NB4 (cell line): ENCODE results near the gene ZNF354B.

Source experiments
- DNase-seq: peaks from one replicate; pipeline ENCODE4 v3.0.0; 2010; ENCODE audit warnings: low read depth
- H3K4me3 ChIP-seq: one replicate; pipeline ENCODE4 v1.5.1; 2011; ENCODE audit warnings: mild to moderate bottlenecking, low read depth, low read length, moderate library complexity
- MYC ChIP-seq: IDR thresholded peaks from 2 replicates; pipeline ENCODE4 v1.6.1; 2011; ENCODE audit warnings: low read depth, low read length
- POLR2A ChIP-seq: IDR thresholded peaks from 2 replicates; pipeline ENCODE4 v1.6.1; 2011; ENCODE audit warnings: mild to moderate bottlenecking; ENCODE audit not compliant: insufficient read length; ENCODE audit errors: extremely low read depth
- TF ChIP-seq, protein P1 (sequence below): IDR thresholded peaks from 2 replicates; pipeline ENCODE4 v1.6.1; 2011; ENCODE audit warnings: low read depth, low read length
- TF ChIP-seq, protein P2 (sequence below): IDR thresholded peaks from one replicate; pipeline ENCODE4 v1.5.1; 2012; ENCODE audit warnings: low read depth, low read length

Gene ZNF354B

DNA sequence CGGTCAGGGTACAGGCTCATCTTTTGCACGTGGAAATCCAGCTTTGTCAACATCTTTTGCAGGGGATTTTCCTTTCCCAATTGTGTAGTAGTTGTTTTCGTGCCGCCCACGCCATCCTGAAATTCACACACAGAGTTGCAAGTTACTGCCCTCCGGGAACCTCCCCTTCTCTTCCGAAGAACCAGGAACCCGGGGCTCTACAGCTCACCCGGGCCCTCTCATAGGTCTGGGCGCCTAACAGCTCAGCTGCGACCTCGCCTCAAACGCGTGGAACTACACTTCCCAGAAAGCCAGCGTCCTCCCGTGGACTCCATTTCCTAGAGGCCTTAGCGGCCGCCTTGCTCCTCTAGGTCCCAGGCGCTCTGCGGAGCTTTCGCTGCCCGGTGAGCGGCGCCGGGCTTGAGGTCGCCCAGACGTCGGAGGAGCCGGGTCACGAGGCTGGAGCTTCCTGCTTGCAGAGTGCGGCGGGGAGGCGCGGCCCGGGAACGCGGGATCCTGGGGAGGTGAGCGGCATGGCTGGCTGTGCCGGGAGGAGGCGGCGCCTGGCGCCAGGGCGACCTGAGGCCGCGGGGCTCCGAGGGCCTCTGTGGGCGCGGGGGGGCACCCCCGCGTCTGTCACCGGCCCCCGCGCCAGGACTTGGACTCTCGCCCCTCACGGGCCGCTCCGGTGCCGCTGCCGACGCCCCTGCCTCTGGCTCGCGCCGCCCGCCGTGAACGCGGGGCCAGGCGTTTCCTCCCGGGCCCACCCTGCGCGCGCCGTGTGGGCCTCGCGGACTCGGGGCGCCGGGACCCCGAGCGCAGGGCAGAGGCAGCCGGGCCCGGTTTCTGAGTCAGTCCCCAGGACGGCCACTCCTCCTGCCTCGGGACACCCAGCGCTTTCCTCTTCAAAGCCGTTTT is at the start of gene ZNF354B:
ZNF354B (plus strand) TSS at position 329 of the 897 bp plus-strand sequence. CDS start 1,095 bp downstream, outside the sequence.
- H3K4me3 ChIP-seq: peak within 1 kb of the TSS; percentile 60
- DNase-seq: peak; percentile 97
- TF ChIP-seq MYC (peak; percentile 77), POLR2A (peak; percentile 50)
- TF ChIP-seq, protein P1, sequence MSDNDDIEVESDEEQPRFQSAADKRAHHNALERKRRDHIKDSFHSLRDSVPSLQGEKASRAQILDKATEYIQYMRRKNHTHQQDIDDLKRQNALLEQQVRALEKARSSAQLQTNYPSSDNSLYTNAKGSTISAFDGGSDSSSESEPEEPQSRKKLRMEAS: peak; percentile 77
- TF ChIP-seq, protein P2, sequence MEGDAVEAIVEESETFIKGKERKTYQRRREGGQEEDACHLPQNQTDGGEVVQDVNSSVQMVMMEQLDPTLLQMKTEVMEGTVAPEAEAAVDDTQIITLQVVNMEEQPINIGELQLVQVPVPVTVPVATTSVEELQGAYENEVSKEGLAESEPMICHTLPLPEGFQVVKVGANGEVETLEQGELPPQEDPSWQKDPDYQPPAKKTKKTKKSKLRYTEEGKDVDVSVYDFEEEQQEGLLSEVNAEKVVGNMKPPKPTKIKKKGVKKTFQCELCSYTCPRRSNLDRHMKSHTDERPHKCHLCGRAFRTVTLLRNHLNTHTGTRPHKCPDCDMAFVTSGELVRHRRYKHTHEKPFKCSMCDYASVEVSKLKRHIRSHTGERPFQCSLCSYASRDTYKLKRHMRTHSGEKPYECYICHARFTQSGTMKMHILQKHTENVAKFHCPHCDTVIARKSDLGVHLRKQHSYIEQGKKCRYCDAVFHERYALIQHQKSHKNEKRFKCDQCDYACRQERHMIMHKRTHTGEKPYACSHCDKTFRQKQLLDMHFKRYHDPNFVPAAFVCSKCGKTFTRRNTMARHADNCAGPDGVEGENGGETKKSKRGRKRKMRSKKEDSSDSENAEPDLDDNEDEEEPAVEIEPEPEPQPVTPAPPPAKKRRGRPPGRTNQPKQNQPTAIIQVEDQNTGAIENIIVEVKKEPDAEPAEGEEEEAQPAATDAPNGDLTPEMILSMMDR: no peak

DNA sequence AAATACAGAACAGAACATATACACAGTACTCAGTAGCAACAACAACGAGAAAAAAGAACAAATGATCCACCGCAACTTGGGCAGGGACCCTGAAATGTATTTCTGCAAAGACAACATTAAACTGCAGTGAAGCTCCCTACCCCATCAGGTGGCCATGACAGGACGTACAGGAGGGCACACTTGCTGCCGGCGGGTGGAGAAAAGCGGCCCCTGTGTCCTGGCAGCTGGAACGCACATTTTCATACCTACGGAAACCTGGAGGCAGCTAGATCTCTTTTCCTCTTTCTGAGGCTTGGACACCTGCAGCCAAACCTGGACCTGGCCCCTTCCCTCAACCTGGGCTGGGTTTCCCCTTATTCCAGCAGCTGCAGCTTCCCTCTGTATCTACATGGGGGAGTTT is 42.2 kb upstream of the ZNF354B start:
- TF ChIP-seq, protein P1: no peak
- DNase-seq: no peak

DNA sequence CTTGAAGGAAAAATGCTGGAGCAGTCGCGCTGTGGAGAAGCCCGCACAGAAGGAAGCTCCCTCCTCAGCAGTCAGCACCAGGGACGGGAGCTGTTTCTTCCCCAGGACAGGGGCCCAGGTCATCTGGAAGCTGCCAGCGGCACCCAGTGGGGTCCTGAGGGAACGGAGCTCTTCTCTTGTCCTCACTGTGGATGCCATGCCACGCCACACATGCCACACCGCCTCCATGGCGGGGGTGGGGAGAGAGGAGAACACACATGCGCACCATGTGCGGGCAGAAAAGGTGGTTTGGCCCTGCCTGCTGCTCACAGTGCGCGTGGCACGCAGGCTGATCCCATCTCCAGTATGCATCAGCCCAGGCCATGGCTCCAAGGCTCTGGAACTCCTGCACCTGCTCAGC is 41.7 kb upstream of the ZNF354B start:
- no peak for DNase-seq
- no peak overlapping the region for H3K4me3 ChIP-seq
- TF ChIP-seq POLR2A: no peak
- TF ChIP-seq MYC: no peak
- TF ChIP-seq, protein P1: no peak

More for the DNA sequence above, 42.2 kb upstream of the ZNF354B start:
- no peak overlapping the region for H3K4me3 ChIP-seq

GRCh38 chr5:178820001-178820400 is 39.8 kb upstream of the ZNF354B start:
- DNase-seq: no peak
- TF ChIP-seq, protein P2: no peak
- no peak for TF ChIP-seq MYC
- TF ChIP-seq POLR2A: no peak
- TF ChIP-seq, protein P1: no peak
- no peak overlapping the region for H3K4me3 ChIP-seq

GRCh38 chr5:178825444-178825843 is 34.3 kb upstream of the ZNF354B start:
- no peak for DNase-seq
- TF ChIP-seq, protein P2: no peak
- TF ChIP-seq MYC: no peak
- TF ChIP-seq, protein P1: no peak
- no peak for TF ChIP-seq POLR2A
- no peak overlapping the region for H3K4me3 ChIP-seq

DNA sequence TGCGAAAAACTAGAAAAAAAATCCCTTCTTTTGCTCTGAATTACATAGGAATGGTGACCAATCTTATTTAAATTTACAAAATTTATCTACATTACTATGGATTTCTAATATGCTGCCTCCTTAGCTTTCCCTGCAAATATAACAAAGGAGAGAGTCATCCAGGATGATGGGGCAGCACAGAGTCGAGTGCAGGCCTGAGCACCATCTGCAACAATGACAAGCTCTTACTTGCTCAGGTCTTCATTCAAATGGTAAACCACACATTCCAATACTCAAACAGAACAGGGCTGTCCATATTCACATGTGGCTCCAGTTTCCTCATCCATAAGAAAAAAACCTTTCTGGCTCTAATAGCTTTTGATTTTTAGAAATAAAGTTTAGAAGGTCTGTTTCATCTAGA is 33.5 kb upstream of the ZNF354B start:
- H3K4me3 ChIP-seq: no peak overlapping the region
- DNase-seq: no peak
- TF ChIP-seq, protein P1: no peak
- TF ChIP-seq, protein P2: no peak
- TF ChIP-seq POLR2A: no peak
- TF ChIP-seq MYC: no peak
